Measurements from ENCODE around the gene NABP2. TPM values are rescaled to one million over a fixed set of nuclear protein-coding genes. Genes with fewer than 3 reads are reported as not detected.

NABP2 gene
- total and polyA plus RNA-seq, 2 of the 4 experiments (the other 2 are of a cell fraction), result 29.2 to 37.4 TPM

DNA sequence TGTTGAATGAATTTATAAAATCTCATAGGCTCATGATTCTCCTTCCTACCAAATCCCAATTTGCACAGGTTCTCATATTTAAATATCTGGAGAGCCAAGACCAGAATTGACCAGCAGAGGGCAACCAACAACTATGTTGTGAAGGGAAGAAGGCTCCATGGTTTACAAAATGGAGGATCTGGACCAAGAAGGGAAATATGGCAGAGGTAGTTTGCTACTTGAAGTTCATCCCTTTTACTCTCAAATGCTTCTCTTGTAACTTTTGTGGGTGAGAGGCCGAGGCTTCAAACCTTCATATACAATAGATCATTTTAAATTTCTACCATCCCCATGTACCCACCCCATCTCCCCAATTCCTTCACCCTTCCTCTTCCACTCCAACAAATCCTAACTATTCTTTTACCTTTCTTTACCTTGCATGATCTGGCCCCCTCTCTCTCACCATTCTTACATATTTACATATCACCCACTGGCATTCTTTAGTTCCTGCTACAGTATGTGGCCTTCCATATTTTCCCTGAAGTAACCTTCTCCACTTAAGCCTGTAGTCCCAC is 31.0 kb upstream of the NABP2 start:
- Histone ChIP-seq H2BK120ac (ENCODE audit: low read depth, low read length) (peak overlapping the region; percentile 1; the same call in 1 of the 2 replicates), H2BK15ac (ENCODE audit: low read depth, low read length) (0 out of 3 replicates have a peak overlapping the region, but pooled peaks have one; percentile 18), H3K18ac (ENCODE audit: low read depth, low read length) (no peak overlapping the region), H3K9ac (ENCODE audit: low read depth, low read length) (no peak overlapping the region), H3K27ac (ENCODE audit: insufficient read depth, low read length) (no peak overlapping the region), H4K91ac (ENCODE audit: insufficient read depth, low read depth, low read length) (peak overlapping the region; percentile 31; the same call in 1 of the 2 replicates), H3K27me3 (ENCODE audit: control insufficient read depth, insufficient read depth, low read length) (no peaks in the 10 kb centered on the region), H3K4ac (ENCODE audit: low read depth, low read length) (peak overlapping the region; percentile 1; the same call in 1 of the 2 replicates), H3K14ac (replicated peaks; ENCODE audit: low read depth, low read length) (no peak overlapping the region), H4K20me1 (ENCODE audit: insufficient read depth, low read length) (peaks cover 6% of the 10 kb centered on the region; the same call in 1 of the 2 replicates), H3K4me2 (ENCODE audit: low read depth, low read length) (no peak overlapping the region), H2AK9ac (replicated peaks; ENCODE audit: low read depth, low read length, poor library complexity) (no peak overlapping the region), H3K36me3 (ENCODE audit: control insufficient read depth, insufficient read depth, low read length) (no peaks in the 10 kb centered on the region), H2BK5ac (ENCODE audit: low read depth, low read length, poor library complexity, severe bottlenecking) (peak overlapping the region; percentile 44), H3K79me1 (ENCODE audit: low read depth in 1 of 2, low read length in 2 of 2) (peaks cover 4 to 8% of the 10 kb centered on the region in 2 experiments; a peak in 3 of 4 replicates), H3K4me1 (ENCODE audit: control insufficient read depth, insufficient read depth, low read length) (peaks cover 2% of the 10 kb centered on the region), H2BK20ac (ENCODE audit: low read depth, low read length) (peak overlapping the region; percentile 38; the same call in 1 of the 2 replicates), H3K9me3 (ENCODE audit: control insufficient read depth, insufficient read depth, low read length) (no peaks in the 10 kb centered on the region), H3K56ac (ENCODE audit: extremely low read depth, insufficient read depth, low read length) (no peak overlapping the region), H2AFZ (replicated peaks; ENCODE audit: low read length, poor library complexity) (no peak overlapping the region), H4K8ac (ENCODE audit: low read depth in 2 of 2, low read length in 2 of 2) (peak overlapping the region; percentile 87 to 98), H3K9me1 (ENCODE audit: insufficient read depth, low read length) (0 out of 2 replicates have a peak, but pooled peaks cover 3% of the 10 kb centered on the region), H3K23ac (ENCODE audit: low read depth, low read length) (no peak overlapping the region), H2AK5ac (ENCODE audit: low read depth, low read length) (no peak overlapping the region), H4K5ac (ENCODE audit: low read depth, low read length) (peak overlapping the region; percentile 93), H3K4me3 (ENCODE audit: insufficient read depth, low read depth, low read length) (no peak overlapping the region)
- ChIA-PET CTCF (interaction anchor here (0.6 to 1.0 kb wide), 2 partner anchors 28 to 57 kb away, joined by 3 to 7 read pairs; partner anchors contain the start of gene RNF41), POLR2A (ENCODE audit: unreplicated experiment) (no interaction called here)
- in situ Hi-C loops (cut with MboI; ENCODE audit: low sequenced_read_pairs) (no loop called here), intact Hi-C loops (cut with micrococcal nuclease) (loop anchor here (1.0 to 2.0 kb wide), 4 partner anchors 31 to 272 kb away; partner anchors contain the start of gene NABP2), dilution Hi-C loops (cut with HindIII; ENCODE audit: low sequenced_read_pairs, unreplicated experiment) (no loop called here)
- BruUV-seq (replicated peaks), result no TSS peak
- 0 out of 2 replicates have a peak, but pooled peaks have one; percentile 9 for ATAC-seq (ENCODE audit: low read depth)
- WGBS, 2 experiments (ENCODE audit: extremely low coverage in 2 of 2, insufficient read length in 1 of 2), result no CpG with 5 or more reads among the region's 1 CpG
- TF ChIP-seq, protein P1, sequence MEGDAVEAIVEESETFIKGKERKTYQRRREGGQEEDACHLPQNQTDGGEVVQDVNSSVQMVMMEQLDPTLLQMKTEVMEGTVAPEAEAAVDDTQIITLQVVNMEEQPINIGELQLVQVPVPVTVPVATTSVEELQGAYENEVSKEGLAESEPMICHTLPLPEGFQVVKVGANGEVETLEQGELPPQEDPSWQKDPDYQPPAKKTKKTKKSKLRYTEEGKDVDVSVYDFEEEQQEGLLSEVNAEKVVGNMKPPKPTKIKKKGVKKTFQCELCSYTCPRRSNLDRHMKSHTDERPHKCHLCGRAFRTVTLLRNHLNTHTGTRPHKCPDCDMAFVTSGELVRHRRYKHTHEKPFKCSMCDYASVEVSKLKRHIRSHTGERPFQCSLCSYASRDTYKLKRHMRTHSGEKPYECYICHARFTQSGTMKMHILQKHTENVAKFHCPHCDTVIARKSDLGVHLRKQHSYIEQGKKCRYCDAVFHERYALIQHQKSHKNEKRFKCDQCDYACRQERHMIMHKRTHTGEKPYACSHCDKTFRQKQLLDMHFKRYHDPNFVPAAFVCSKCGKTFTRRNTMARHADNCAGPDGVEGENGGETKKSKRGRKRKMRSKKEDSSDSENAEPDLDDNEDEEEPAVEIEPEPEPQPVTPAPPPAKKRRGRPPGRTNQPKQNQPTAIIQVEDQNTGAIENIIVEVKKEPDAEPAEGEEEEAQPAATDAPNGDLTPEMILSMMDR (conservative IDR thresholded peaks at IDR 0.05; ENCODE audit: low read depth, low read length), result peak; percentile 95
- TF ChIP-seq MAZ (IDR thresholded peaks at IDR 0.05; ENCODE audit: borderline replicate concordance, low read depth, low read length) (no peak), CEBPB (IDR thresholded peaks at IDR 0.05; ENCODE audit: low read depth, low read length) (no peak), POLR2A (IDR thresholded peaks at IDR 0.05; ENCODE audit: low read depth, low read length) (no peak), MXI1 (IDR thresholded peaks at IDR 0.05; ENCODE audit: borderline replicate concordance, low read depth, low read length) (no peak), BHLHE40 (IDR thresholded peaks at IDR 0.05; ENCODE audit: low read depth, low read length) (no peak), CHD1 (IDR thresholded peaks at IDR 0.05; ENCODE audit: low read depth, low read length) (no peak), SMC3 (IDR thresholded peaks at IDR 0.05; ENCODE audit: low read depth, low read length) (peak; percentile 83), RFX5 (IDR thresholded peaks at IDR 0.05; ENCODE audit: low read depth, low read length) (no peak), RAD21 (IDR thresholded peaks at IDR 0.05; ENCODE audit: low read length) (peak; percentile 86), FOS (IDR thresholded peaks at IDR 0.05; ENCODE audit: low read depth, low read length) (no peak), MAFK (IDR thresholded peaks at IDR 0.05; ENCODE audit: low read depth, low read length) (no peak)
- DNase-seq, result peak; percentile 87
